Mucosa of rectum (tissue), 2 donors: ENCODE data around the gene CASP4.
"Not testable (repeated sequence)": the region's sequence is repeated elsewhere in the genome, so short reads cannot be mapped to it uniquely, and the experiment has no call there.

Source experiments
- H3K27ac ChIP-seq, 2 donors: one replicate each; pipeline ENCODE4 v1.7.0; 2013; ENCODE audit warnings: inconsistent platforms in 2 of 2, low read depth in 2 of 2, low read length in 2 of 2
- H3K27me3 ChIP-seq, 2 donors: one replicate each; pipeline ENCODE4 v1.7.0; 2013; ENCODE audit warnings: low read length in 2 of 2; ENCODE audit not compliant: control insufficient read depth in 2 of 2, insufficient read depth in 2 of 2
- H3K36me3 ChIP-seq, 2 donors: one replicate each; pipeline ENCODE4 v1.7.0; 2013; ENCODE audit warnings: low read length in 2 of 2; ENCODE audit not compliant: control insufficient read depth in 2 of 2, insufficient read depth in 2 of 2
- H3K4me1 ChIP-seq, 2 donors: one replicate each; pipeline ENCODE4 v1.7.0; 2013; ENCODE audit warnings: low read length in 2 of 2, mild to moderate bottlenecking in 1 of 2; ENCODE audit not compliant: control insufficient read depth in 2 of 2, insufficient read depth in 2 of 2
- H3K4me3 ChIP-seq, 2 donors: one replicate each; pipeline ENCODE4 v1.7.0; 2013; ENCODE audit warnings: low read length in 2 of 2
- H3K9ac ChIP-seq, 2 donors: one replicate each; pipeline ENCODE4 v1.7.0; 2013; ENCODE audit warnings: low read length in 2 of 2, low read depth in 1 of 2, mild to moderate bottlenecking in 1 of 2
- H3K9me3 ChIP-seq, 2 donors: one replicate each; pipeline ENCODE4 v1.7.0; 2013; ENCODE audit warnings: low read length in 2 of 2; ENCODE audit not compliant: control insufficient read depth in 2 of 2
- donor health status: healthy.
- donor health status: Normal muscosa, but diverticular disease.

CASP4 gene

GRCh38 chr11:104991994-104992393, 23.6 kb upstream of the CASP4 start:
- no peaks in the 10 kb centered on the region for H3K4me1 ChIP-seq
- no peaks in the 10 kb centered on the region for H3K36me3 ChIP-seq
- H3K4me3 ChIP-seq: no peak overlapping the region
- no peaks in the 10 kb centered on the region for H3K27me3 ChIP-seq
- no peak overlapping the region for H3K27ac ChIP-seq
- no peak overlapping the region for H3K9ac ChIP-seq
- H3K9me3 ChIP-seq: no peaks in the 10 kb centered on the region

- Histone ChIP-seq H3K4me3 (no peak overlapping the region), H3K9me3 (no peaks in the 10 kb centered on the region), H3K27me3 (no peaks in the 10 kb centered on the region), H3K9ac (no peak overlapping the region), H3K36me3 (no peaks in the 10 kb centered on the region), H3K4me1 (no peaks in the 10 kb centered on the region), H3K27ac (no peak overlapping the region)
Observed at GRCh38 chr11:104984808-104985207, 16.4 kb upstream of the CASP4 start.

- Histone ChIP-seq H3K4me1 (no peaks in the 10 kb centered on the region), H3K4me3 (no peak overlapping the region), H3K9me3 (no peaks in the 10 kb centered on the region), H3K9ac (no peak overlapping the region), H3K36me3 (no peaks in the 10 kb centered on the region), H3K27me3 (no peaks in the 10 kb centered on the region), H3K27ac (no peak overlapping the region)
Observed at GRCh38 chr11:104979839-104980238, 11.5 kb upstream of the CASP4 start.

- Histone ChIP-seq H3K9ac (no peak overlapping the region), H3K27ac (no peak overlapping the region)
Observed at GRCh38 chr11:104973616-104974015, 5.2 kb upstream of the CASP4 start.

GRCh38 chr11:104972924-104973323, 4.5 kb upstream of the CASP4 start:
- H3K9me3 ChIP-seq, H3K9ac ChIP-seq, H3K27ac ChIP-seq, H3K27me3 ChIP-seq, H3K4me3 ChIP-seq, H3K36me3 ChIP-seq, H3K4me1 ChIP-seq: not testable (repeated sequence)

More at GRCh38 chr11:104973616-104974015, 5.2 kb upstream of the CASP4 start:
- no peak overlapping the region for H3K4me3 ChIP-seq
- peaks cover 5% of the 10 kb centered on the region in 2 donors for H3K4me1 ChIP-seq
- H3K36me3 ChIP-seq: no peaks in the 10 kb centered on the region
- no peaks in the 10 kb centered on the region for H3K27me3 ChIP-seq
- no peaks in the 10 kb centered on the region for H3K9me3 ChIP-seq

- Histone ChIP-seq H3K4me1 (peaks cover 5 to 16% of the 10 kb centered on the region in 2 donors), H3K9ac (no peak overlapping the region), H3K27me3 (no peaks in the 10 kb centered on the region), H3K9me3 (no peaks in the 10 kb centered on the region), H3K36me3 (no peaks in the 10 kb centered on the region), H3K27ac (no peak overlapping the region), H3K4me3 (no peak overlapping the region)
Observed at GRCh38 chr11:104970756-104971155, 2.4 kb upstream of the CASP4 start.

- Histone ChIP-seq H3K4me1 (peaks cover 5 to 16% of the 10 kb centered on the region in 2 donors), H3K36me3 (no peaks in the 10 kb centered on the region), H3K9me3 (no peaks in the 10 kb centered on the region), H3K27ac (peak overlapping the region; percentile 79 to 92), H3K27me3 (no peaks in the 10 kb centered on the region), H3K9ac (peak overlapping the region; percentile 80 to 82), H3K4me3 (peak overlapping the region; percentile 68 to 78)
Observed at GRCh38 chr11:104968856-104969776, 742 bp upstream of the CASP4 start.

- H3K27ac ChIP-seq: peak overlapping the region; percentile 79 to 92
- peak overlapping the region; percentile 80 to 82 for H3K9ac ChIP-seq
- peak overlapping the region; percentile 68 to 78 for H3K4me3 ChIP-seq
- H3K36me3 ChIP-seq: no peaks in the 10 kb centered on the region
- peaks cover 0 to 3% of the 10 kb centered on the region in 2 donors for H3K9me3 ChIP-seq
- H3K4me1 ChIP-seq: peaks cover 5 to 16% of the 10 kb centered on the region in 2 donors
- no peaks in the 10 kb centered on the region for H3K27me3 ChIP-seq
Observed at GRCh38 chr11:104967534-104968354, 630 bp downstream of the CASP4 start.

GRCh38 chr11:104965735-104966134, 2.6 kb downstream of the CASP4 start:
- H3K9ac ChIP-seq: no peak overlapping the region
- no peak overlapping the region for H3K4me3 ChIP-seq
- no peaks in the 10 kb centered on the region for H3K36me3 ChIP-seq
- H3K27ac ChIP-seq: no peak overlapping the region
- no peaks in the 10 kb centered on the region for H3K27me3 ChIP-seq
- peaks cover 5 to 16% of the 10 kb centered on the region in 2 donors for H3K4me1 ChIP-seq
- H3K9me3 ChIP-seq: peaks cover 0 to 3% of the 10 kb centered on the region in 2 donors

- Histone ChIP-seq H3K27ac (no peak overlapping the region), H3K4me1 (peaks cover 5 to 16% of the 10 kb centered on the region in 2 donors), H3K9me3 (peaks cover 0 to 3% of the 10 kb centered on the region in 2 donors), H3K27me3 (no peaks in the 10 kb centered on the region), H3K9ac (no peak overlapping the region), H3K4me3 (no peak overlapping the region), H3K36me3 (no peaks in the 10 kb centered on the region)
Observed at GRCh38 chr11:104964247-104964646, 4.1 kb downstream of the CASP4 start.
